Uterus (tissue), 2 donors: ENCODE data around the gene TF.

Experiments
- CTCF ChIP-seq, 4 experiments: fragments of 200-600 bp in 2 of 4; fragments of 450-650 bp in 2 of 4; sonication (generic) in 2 of 4; IDR thresholded peaks; one replicate each; pipeline ENCODE4 v1.5.1; 2016 to 2019; ENCODE audit warnings: antibody characterized with exemption in 4 of 4, mild to moderate bottlenecking in 2 of 4, moderate library complexity in 1 of 4
- POLR2A ChIP-seq, 2 donors: fragments of 450-650 bp; IDR thresholded peaks; one replicate each; pipeline ENCODE4 v1.6.1; 2016; ENCODE audit warnings: antibody characterized with exemption in 2 of 2, mild to moderate bottlenecking in 1 of 2, moderate library complexity in 1 of 2

- no peak for TF ChIP-seq CTCF (IDR thresholded peaks at IDR 0.05)
- TF ChIP-seq POLR2A (IDR thresholded peaks at IDR 0.05), result no peak
Measured at GRCh38 chr3:133745981-133746711, at the start of gene TF.
